ENCODE measurements around the gene EID2.

EID2 gene

GRCh38 chr19:39568604-39569003, 28.6 kb upstream of the EID2 start:
- DNase-seq, result peak; percentile 24
- in situ Hi-C loops (cut with HindIII; ENCODE audit: low pct_ligation_motif_present, low sequenced_read_pairs), result no loop called here
- TF ChIP-seq, protein P1, sequence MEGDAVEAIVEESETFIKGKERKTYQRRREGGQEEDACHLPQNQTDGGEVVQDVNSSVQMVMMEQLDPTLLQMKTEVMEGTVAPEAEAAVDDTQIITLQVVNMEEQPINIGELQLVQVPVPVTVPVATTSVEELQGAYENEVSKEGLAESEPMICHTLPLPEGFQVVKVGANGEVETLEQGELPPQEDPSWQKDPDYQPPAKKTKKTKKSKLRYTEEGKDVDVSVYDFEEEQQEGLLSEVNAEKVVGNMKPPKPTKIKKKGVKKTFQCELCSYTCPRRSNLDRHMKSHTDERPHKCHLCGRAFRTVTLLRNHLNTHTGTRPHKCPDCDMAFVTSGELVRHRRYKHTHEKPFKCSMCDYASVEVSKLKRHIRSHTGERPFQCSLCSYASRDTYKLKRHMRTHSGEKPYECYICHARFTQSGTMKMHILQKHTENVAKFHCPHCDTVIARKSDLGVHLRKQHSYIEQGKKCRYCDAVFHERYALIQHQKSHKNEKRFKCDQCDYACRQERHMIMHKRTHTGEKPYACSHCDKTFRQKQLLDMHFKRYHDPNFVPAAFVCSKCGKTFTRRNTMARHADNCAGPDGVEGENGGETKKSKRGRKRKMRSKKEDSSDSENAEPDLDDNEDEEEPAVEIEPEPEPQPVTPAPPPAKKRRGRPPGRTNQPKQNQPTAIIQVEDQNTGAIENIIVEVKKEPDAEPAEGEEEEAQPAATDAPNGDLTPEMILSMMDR (IDR thresholded peaks at IDR 0.05; ENCODE audit: low read depth, low read length, missing control alignments), result no peak

GRCh38 chr19:39566064-39566463, 26.1 kb upstream of the EID2 start:
- Histone ChIP-seq H3K36me3 (replicated peaks) (no peaks in the 10 kb centered on the region), H3K4me3 (ENCODE audit: low read depth, low read length) (no peak overlapping the region), H3K27me3 (replicated peaks) (no peaks in the 10 kb centered on the region), H3K27ac (no peak overlapping the region)
- in situ Hi-C loops (cut with HindIII; ENCODE audit: low pct_ligation_motif_present, low sequenced_read_pairs), result no loop called here
- no peak for DNase-seq
- TF ChIP-seq, protein P1 (IDR thresholded peaks at IDR 0.05; ENCODE audit: low read depth, low read length, missing control alignments), result no peak

More at GRCh38 chr19:39568604-39569003, 28.6 kb upstream of the EID2 start:
- no peaks in the 10 kb centered on the region for H3K27me3 ChIP-seq (replicated peaks)
- no peaks in the 10 kb centered on the region for H3K36me3 ChIP-seq (replicated peaks)
- H3K4me3 ChIP-seq (ENCODE audit: low read depth, low read length), result no peak overlapping the region
- no peak overlapping the region for H3K27ac ChIP-seq

DNA sequence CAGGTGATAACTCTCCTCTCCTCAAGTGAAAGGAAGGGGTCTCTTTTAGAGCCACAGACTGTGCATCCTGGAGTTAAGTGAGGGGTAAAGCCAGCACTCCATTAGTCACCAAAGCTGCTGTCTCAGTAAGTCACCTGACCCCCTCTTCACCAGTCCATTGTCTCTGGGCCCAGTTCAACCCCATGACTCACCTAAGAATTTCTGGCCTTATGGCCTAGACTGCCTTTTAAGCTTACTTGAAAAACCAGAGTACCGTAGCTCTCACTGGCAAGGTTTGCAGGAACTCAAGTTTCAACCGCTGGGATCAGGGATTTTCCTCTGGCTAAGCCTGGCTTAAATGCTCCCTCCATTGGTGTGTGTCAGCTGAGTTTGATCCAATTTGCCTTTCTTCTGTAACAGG, 23.4 kb upstream of the EID2 start:
- H3K27ac ChIP-seq, result no peak overlapping the region
- TF ChIP-seq, protein P1 (IDR thresholded peaks at IDR 0.05; ENCODE audit: low read depth, low read length, missing control alignments), result no peak
- in situ Hi-C loops (cut with HindIII; ENCODE audit: low pct_ligation_motif_present, low sequenced_read_pairs), result no loop called here

GRCh38 chr19:39558624-39559117, 18.7 kb upstream of the EID2 start:
- no peak for DNase-seq
- Histone ChIP-seq H3K27ac (no peak overlapping the region), H3K36me3 (replicated peaks) (no peaks in the 10 kb centered on the region), H3K27me3 (replicated peaks) (no peaks in the 10 kb centered on the region), H3K4me3 (ENCODE audit: low read depth, low read length) (no peak overlapping the region)
- TF ChIP-seq, protein P1 (IDR thresholded peaks at IDR 0.05; ENCODE audit: low read depth, low read length, missing control alignments), result no peak
- in situ Hi-C loops (cut with HindIII; ENCODE audit: low pct_ligation_motif_present, low sequenced_read_pairs), result no loop called here

More for the DNA sequence above, 23.4 kb upstream of the EID2 start:
- Histone ChIP-seq H3K36me3 (replicated peaks) (no peaks in the 10 kb centered on the region), H3K4me3 (ENCODE audit: low read depth, low read length) (no peak overlapping the region), H3K27me3 (replicated peaks) (no peaks in the 10 kb centered on the region)
- peak; percentile 11 for DNase-seq

DNA sequence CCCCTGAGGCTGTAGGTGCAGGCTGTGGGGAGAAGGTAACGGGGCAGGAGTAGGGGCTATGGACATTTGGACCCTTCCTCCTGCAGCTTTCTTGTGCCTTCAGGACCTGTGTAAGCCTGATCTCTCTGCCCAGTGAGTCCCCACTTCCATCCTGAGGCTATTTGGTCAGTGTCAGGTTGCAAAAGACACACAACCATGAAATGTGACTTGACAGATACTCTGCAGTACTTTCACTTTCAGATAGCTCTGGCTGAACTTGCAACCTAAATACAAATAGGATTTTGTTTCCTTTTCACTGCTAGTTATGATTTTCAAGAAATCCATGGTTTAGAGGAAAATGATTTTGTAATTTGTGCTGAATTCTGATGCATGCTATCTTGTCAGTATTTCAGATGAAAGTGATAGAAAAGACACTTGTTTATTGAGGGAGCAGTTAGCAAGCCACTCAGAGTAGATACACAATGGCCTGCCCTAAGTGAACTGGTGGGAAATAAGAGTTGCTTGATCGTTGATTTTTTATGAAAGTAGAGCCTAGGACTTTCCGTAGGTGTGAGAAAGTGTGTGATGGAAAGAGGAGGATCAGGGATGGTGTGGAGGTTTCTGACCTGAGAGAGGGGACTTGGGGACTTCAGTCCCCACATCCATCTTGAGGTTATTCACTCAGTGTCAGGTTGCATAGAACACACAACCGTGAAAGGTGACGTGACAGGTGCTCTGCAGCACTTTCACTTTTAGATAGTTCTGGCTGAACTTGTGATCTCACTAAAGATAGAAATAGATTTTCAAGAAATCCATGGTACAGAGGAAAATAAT, 18.1 kb upstream of the EID2 start:
- TF ChIP-seq, protein P1 (IDR thresholded peaks at IDR 0.05; ENCODE audit: low read depth, low read length, missing control alignments), result no peak
- no peaks in the 10 kb centered on the region for H3K36me3 ChIP-seq (replicated peaks)
- in situ Hi-C loops (cut with HindIII; ENCODE audit: low pct_ligation_motif_present, low sequenced_read_pairs), result no loop called here
- DNase-seq, result peak; percentile 18
- no peak overlapping the region for H3K27ac ChIP-seq
- no peak overlapping the region for H3K4me3 ChIP-seq (ENCODE audit: low read depth, low read length)
- no peaks in the 10 kb centered on the region for H3K27me3 ChIP-seq (replicated peaks)
